HepG2 (cell line): ENCODE measurements around the gene GRAMD1A. TPM values are rescaled to one million over a fixed set of nuclear protein-coding genes. Genes with fewer than 3 reads are reported as not detected.

Source experiments
- FOXJ3 ChIP-seq: sonication (generic); formaldehyde crosslinking; IDR thresholded peaks from 2 replicates; pipeline ENCODE4 v1.4.0; 2020; ENCODE audit warnings: missing genetic modification reagents, mild to moderate bottlenecking, borderline replicate concordance
- KDM2A ChIP-seq: sonication (generic); formaldehyde crosslinking; IDR thresholded peaks from 2 replicates; pipeline ENCODE4 v1.4.0; 2020; ENCODE audit warnings: low read depth, missing genetic modification reagents, borderline replicate concordance
- KLF11 ChIP-seq: IDR thresholded peaks from 2 replicates; pipeline ENCODE4 v1.6.1; 2016; ENCODE audit warnings: missing compliant biosample characterization
- MTA1 ChIP-seq: sonication (generic); formaldehyde crosslinking; IDR thresholded peaks from 2 replicates; pipeline ENCODE4 v1.4.0; 2020; ENCODE audit warnings: missing genetic modification reagents, mild to moderate bottlenecking, borderline replicate concordance
- NR2C2 ChIP-seq: sonication (generic); formaldehyde crosslinking; IDR thresholded peaks from 2 replicates; pipeline ENCODE4 v1.4.0; 2020; ENCODE audit warnings: missing genetic modification reagents, mild to moderate bottlenecking, moderate library complexity, borderline replicate concordance
- PRDM10 ChIP-seq: sonication (generic); formaldehyde crosslinking; IDR thresholded peaks from 2 replicates; pipeline ENCODE4 v1.4.0; 2020; ENCODE audit warnings: low read depth, missing genetic modification reagents
- PRMT3 ChIP-seq: sonication (generic); formaldehyde crosslinking; IDR thresholded peaks from 2 replicates; pipeline ENCODE4 v1.8.1; 2022; ENCODE audit warnings: low read depth, mild to moderate bottlenecking, moderate library complexity, missing genetic modification reagents, borderline replicate concordance
- RELA ChIP-seq: sonication (generic); formaldehyde crosslinking; IDR thresholded peaks from 2 replicates; pipeline ENCODE4 v1.4.0; 2020; ENCODE audit warnings: missing genetic modification reagents
- ZFP90 ChIP-seq: sonication (generic); formaldehyde crosslinking; IDR thresholded peaks from 2 replicates; pipeline ENCODE4 v1.8.0; 2022; ENCODE audit warnings: missing genetic modification reagents, mild to moderate bottlenecking, inconsistent platforms, borderline replicate concordance
- ZMYM4 ChIP-seq: sonication (generic); formaldehyde crosslinking; IDR thresholded peaks from 2 replicates; pipeline ENCODE4 v1.8.1; 2023; ENCODE audit warnings: mild to moderate bottlenecking, missing genetic modification reagents
- ZNF124 ChIP-seq: sonication (generic); formaldehyde crosslinking; IDR thresholded peaks from 2 replicates; pipeline ENCODE4 v1.4.0; 2020; ENCODE audit warnings: missing genetic modification reagents
- ZNF30 ChIP-seq: sonication (generic); formaldehyde crosslinking; IDR thresholded peaks from 2 replicates; pipeline ENCODE4 v1.5.0; 2020; ENCODE audit warnings: mild to moderate bottlenecking, missing genetic modification reagents
- ZNF331 ChIP-seq: sonication (generic); formaldehyde crosslinking; IDR thresholded peaks from 2 replicates; pipeline ENCODE4 v1.4.0; 2020; ENCODE audit warnings: missing genetic modification reagents
- ZNF446 ChIP-seq: sonication (generic); formaldehyde crosslinking; IDR thresholded peaks from 2 replicates; pipeline ENCODE4 v1.5.0; 2020; ENCODE audit warnings: mild to moderate bottlenecking, missing genetic modification reagents
- polyA plus RNA-seq, 8 experiments: library from polyadenylated mRNA; depleted of rRNA in 3 of 8; stranded (reverse) in 7 of 8; unstranded in 1 of 8; fragments of >200 nt; fragmentation: Illumina TruSeq in 4 of 8; extraction: Trizol in 4 of 8; gene quantifications; 2 replicates each; pipeline versions ENCODE4 v1.2.1 to v1.2.3, GENCODE V29; 2011 to 2016; ENCODE audit warnings: low read depth in 4 of 8, missing spikeins in 1 of 8, mixed read lengths in 1 of 8; ENCODE audit not compliant: insufficient read depth in 1 of 8
- total RNA-seq, 5 experiments: library from RNA; depleted of rRNA; stranded (reverse); fragments of >200 nt; fragmentation: Illumina TruSeq; extraction: Trizol; gene quantifications; 2 replicates each; pipeline ENCODE4 v1.2.3, GENCODE V29; 2016; ENCODE audit warnings: low read depth in 1 of 5
- TF ChIP-seq, protein P1 (sequence below): IDR thresholded peaks from 2 replicates; pipeline ENCODE4 v1.6.1; 2016; ENCODE audit warnings: low read depth

The GRAMD1A gene
- total and polyA plus RNA-seq, 2 of the 13 experiments (the other 11 are each of a cell fraction or from before 2014, with no cell fraction given), result 14.7 to 181 TPM

DNA sequence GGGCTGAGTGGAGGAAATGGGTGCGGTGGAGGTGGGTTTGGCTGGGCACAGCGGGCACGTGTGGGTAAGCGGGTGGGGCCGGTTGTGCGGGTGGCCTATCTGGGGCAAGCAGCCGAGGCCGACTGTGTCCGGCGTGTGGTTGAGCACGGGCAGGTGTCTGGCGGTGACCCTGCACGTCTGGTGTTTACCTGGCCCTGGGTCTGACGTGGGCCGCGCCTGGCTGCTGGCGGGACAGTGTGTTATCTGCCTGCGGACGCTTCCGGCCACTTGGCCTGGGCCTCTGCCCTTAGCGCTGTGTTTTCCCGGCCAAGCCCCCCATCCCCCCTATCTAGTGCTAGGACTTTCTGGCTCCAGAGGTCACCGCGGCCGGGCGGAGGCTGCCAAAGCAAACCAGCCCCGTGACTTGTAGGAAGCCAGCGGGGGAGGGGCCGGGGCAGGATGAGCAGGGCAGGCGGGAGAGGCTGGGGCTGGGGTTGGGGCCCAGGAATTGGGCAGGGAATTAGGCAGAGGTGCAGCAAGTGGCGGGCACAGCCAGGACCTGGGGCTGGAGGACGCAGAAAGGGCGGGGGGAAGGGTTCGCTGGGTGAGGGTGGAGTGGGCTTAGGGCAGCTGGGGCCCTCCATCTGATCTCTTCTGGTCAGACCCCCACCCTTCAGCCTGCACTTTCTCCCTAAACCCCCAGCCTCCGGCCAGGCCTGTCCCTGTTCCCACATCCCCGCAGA lies 40.9 kb downstream of the GRAMD1A start (continued):
- TF ChIP-seq, protein P1, sequence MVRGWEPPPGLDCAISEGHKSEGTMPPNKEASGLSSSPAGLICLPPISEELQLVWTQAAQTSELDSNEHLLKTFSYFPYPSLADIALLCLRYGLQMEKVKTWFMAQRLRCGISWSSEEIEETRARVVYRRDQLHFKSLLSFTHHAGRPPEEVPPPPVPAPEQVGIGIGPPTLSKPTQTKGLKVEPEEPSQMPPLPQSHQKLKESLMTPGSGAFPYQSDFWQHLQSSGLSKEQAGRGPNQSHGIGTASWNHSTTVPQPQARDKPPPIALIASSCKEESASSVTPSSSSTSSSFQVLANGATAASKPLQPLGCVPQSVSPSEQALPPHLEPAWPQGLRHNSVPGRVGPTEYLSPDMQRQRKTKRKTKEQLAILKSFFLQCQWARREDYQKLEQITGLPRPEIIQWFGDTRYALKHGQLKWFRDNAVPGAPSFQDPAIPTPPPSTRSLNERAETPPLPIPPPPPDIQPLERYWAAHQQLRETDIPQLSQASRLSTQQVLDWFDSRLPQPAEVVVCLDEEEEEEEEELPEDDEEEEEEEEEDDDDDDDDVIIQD (CRISPR knock-in tag), result no peak
- TF ChIP-seq ZNF331 (CRISPR knock-in tag), result peak; percentile 95
- TF ChIP-seq RELA (CRISPR knock-in tag), result no peak
- TF ChIP-seq PRDM10 (CRISPR knock-in tag), result no peak; the same call in 1 of the 2 replicates
- 0 out of 2 replicates have a peak, but pooled peaks have one; percentile 60 for TF ChIP-seq ZNF446 (CRISPR knock-in tag)
- peak; percentile 94; the same call in 1 of the 2 replicates for TF ChIP-seq MTA1 (CRISPR knock-in tag)
- TF ChIP-seq ZFP90, result 0 out of 2 replicates have a peak, but pooled peaks have one; percentile 56
- 0 out of 2 replicates have a peak, but pooled peaks have one; percentile 26 for TF ChIP-seq ZNF30 (CRISPR knock-in tag)
- TF ChIP-seq NR2C2 (CRISPR knock-in tag), result peak; percentile 76
- peak; percentile 77; the same call in 1 of the 2 replicates for TF ChIP-seq KDM2A (CRISPR knock-in tag)
- peak; percentile 57; the same call in 1 of the 2 replicates for TF ChIP-seq ZNF124
- peak; percentile 45; the same call in 1 of the 2 replicates for TF ChIP-seq PRMT3 (CRISPR knock-in tag)
- peak; percentile 80 for TF ChIP-seq ZMYM4 (CRISPR knock-in tag)
- no peak for TF ChIP-seq KLF11 (CRISPR knock-in tag)
- TF ChIP-seq FOXJ3 (CRISPR knock-in tag), result peak; percentile 91; the same call in 1 of the 2 replicates
